GM10266 (cell line): ENCODE data around the gene PRSS36.
"Not testable (repeated sequence)": the region's sequence is repeated elsewhere in the genome, so short reads cannot be mapped to it uniquely, and the experiment has no call there.

Experiments used
- DNase-seq: peaks from one replicate; pipeline ENCODE4 v3.0.0; 2012; ENCODE audit errors: extremely low spot score
- CTCF ChIP-seq: IDR thresholded peaks from 2 replicates; pipeline ENCODE4 v1.5.1; 2012; ENCODE audit warnings: mild to moderate bottlenecking, low read depth; ENCODE audit not compliant: control insufficient read depth, insufficient read depth; ENCODE audit errors: missing control alignments

Gene PRSS36

GRCh38 chr16:31182391-31182790, 32.5 kb upstream of the PRSS36 start:
- TF ChIP-seq CTCF = no peak
- DNase-seq = no peak

- TF ChIP-seq CTCF = no peak
- DNase-seq = no peak
Observed at GRCh38 chr16:31181102-31181830, 31.4 kb upstream of the PRSS36 start.

GRCh38 chr16:31179747-31180459, 30.0 kb upstream of the PRSS36 start, which contains the start of gene FUS:
TSS of gene FUS (plus strand) at chr16:31180139. CDS start at chr16:31180215, 76 bp downstream.
- no peak for TF ChIP-seq CTCF
- DNase-seq = peak; percentile 96

GRCh38 chr16:31179219-31179746, 29.4 kb upstream of the PRSS36 start:
- TF ChIP-seq CTCF = no peak
- no peak for DNase-seq

- no peak for TF ChIP-seq CTCF
- no peak for DNase-seq
Observed at GRCh38 chr16:31177136-31177535, 27.3 kb upstream of the PRSS36 start.

GRCh38 chr16:31170048-31170447, 20.2 kb upstream of the PRSS36 start:
- DNase-seq = not testable (repeated sequence)

GRCh38 chr16:31168848-31169247, 19.0 kb upstream of the PRSS36 start:
- TF ChIP-seq CTCF = no peak
- no peak for DNase-seq
